ENCODE data around the gene NAV2.
A peak's percentile ranks its signal among the peaks of the same experiment; 100 is the strongest.

Gene NAV2

DNA sequence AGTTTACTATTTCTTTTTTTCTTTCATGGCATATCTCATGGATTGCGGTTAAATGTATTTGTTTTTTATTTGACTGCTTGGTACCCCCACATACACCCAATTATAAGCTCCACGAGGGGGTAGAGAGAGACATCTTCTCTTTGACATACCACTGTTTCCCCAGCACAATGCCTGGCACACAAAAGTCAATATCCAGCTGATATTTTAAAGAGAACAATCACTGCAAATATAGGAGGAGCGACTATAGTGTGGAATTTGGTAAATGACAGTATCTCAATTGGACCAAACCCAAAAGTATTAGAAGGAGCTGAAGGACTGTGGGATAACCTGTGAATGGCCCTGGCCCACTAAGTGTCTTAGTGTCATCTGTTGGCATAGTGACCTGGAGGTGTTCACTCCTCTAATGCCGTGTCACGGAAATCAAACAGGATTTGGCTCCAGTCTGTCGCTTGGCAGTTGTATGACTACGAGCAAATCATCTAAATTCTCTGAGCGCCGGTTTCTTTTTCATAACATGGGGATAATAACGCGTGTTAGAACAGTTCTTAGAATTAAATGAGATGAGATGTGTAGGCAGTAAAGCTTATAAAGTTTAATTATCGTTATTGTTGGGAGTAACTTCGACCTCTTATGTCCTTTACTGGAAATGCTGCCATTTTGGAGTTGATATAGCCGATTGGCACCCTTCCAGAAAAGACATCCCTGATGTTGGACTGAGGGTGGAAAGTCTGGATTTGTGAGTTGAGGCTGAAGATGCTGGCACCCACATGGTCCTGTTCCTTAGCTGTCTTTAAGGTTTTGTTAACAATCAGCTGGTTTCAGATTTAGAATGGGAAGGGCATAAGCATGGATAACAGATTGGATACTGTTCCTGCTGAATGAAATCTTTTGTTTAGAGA, 303.1 kb downstream of the NAV2 start:
- no peak for DNase-seq

DNA sequence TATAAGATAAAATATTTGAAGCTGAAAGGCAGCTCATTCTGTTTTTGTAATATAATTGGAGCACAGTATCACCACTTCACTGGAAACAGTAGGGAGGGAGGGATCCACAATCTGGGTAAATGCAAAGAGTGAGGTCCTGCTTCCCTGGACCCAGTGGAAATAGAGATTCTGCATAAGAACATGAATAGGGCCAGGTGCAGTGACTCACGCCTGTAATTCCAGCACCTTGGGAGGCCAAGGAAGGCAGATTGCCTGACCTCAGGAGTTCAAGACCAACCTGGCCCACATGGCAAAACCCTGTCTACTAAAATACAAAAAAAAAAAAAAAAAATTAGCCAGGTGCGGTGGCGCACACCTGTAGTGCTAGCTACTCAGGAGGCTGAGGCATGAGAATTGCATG, 303.9 kb downstream of the NAV2 start:
- no peak for DNase-seq

DNA sequence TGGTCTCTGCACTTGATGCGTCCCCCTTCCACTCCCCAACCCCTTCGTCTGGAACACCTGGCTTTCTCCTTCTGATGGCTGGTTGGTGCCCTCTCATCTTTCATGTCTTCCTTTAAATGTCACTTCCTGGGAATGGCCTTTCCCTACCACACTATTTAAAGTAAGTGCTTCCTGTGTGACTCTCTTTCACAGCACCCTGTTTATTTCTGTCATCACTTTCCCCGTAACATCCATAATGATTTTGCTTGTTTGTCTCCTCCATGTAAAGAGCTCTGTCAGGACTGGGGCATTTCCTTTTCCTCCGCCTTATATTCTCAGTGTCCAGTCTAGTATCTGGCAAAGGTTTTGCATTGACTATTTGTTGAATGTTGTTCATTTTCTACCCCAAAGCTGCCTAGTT, 304.7 kb downstream of the NAV2 start:
- no peak for DNase-seq

DNA sequence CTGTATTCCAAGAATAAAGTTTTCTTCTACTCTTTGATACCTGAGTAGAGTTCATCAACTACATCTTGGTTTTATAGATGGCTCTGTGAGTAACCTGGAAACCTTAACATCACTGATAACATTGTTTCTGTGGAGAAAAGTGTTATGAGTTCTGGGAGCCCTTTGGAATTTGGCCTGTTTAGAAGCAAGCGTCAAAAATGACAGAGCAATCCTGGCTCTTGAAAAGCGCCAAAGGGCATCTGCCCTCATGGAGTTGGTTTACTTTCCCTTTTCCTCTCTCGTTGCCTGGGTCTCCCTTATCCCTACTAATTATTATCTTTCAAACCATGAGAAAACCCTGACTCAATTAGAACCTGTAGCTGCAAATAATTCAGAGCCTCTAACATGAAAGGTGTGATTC, 307.6 kb downstream of the NAV2 start:
- DNase-seq: no peak

DNA sequence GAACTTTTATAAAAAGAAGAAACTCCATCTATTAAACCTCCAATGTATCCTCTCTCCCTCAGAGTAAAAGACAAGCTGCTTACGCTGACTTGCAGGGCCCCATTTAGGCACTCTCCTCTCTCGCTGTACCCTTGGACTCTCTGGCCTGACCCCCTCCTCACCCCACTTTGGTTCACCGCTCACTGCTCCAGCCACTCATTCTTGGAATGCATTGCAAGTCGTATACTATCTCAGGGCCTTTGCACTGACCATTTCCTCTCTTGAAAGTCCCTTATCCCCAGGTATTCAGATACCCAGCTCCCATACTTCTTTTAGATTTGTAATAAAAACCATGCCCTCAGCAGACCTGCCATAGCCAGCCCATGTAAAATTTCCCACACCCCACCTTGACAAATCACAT, 308.1 kb downstream of the NAV2 start:
- DNase-seq: no peak

DNA sequence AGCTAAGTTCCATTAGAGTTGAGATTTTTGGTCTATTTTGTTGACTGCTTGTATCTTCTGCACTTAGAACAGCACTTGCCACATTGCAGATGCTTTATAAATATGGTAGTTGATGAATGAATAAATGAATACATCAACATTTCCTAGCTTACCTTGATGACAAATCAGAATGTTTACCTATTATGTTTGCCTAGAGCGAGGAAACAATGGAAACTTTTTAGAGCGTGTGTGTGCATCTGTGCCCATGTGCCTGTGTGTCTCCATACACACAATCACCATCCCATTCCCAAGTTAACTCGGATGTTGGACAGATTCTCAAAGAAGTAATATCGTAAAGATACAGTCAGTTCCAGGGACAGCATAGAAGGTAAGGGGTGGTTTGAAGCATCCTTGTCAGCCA, 308.6 kb downstream of the NAV2 start:
- no peak for DNase-seq

DNA sequence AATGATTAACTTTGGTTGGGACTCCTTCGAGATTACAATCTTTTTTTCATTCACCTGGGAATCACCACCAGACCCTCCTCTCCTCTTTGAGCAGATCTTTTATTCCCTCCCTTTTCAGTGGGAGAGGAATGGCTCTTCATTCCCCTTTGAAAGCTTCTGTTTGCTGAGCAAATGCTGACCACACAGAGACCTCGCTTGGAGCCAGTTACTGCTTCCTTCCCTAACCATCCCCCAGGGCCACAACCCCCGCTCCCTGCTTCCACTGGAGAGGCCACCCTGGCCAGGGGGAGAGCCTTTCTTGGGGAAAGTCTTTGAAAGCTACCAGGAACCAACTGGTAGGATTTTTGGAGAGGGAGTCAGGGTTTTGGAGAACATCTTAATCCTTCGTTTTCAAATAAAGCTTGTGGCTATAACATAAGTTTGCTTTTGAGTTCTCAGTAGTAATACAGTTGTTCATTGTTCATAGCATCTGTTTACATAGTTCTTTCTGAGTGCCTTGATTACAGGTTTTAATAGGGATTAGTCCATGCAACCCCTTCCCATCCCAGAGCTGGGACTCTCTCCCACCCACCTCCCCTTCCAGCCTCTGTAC, 309.2 kb downstream of the NAV2 start:
- no peak for DNase-seq

DNA sequence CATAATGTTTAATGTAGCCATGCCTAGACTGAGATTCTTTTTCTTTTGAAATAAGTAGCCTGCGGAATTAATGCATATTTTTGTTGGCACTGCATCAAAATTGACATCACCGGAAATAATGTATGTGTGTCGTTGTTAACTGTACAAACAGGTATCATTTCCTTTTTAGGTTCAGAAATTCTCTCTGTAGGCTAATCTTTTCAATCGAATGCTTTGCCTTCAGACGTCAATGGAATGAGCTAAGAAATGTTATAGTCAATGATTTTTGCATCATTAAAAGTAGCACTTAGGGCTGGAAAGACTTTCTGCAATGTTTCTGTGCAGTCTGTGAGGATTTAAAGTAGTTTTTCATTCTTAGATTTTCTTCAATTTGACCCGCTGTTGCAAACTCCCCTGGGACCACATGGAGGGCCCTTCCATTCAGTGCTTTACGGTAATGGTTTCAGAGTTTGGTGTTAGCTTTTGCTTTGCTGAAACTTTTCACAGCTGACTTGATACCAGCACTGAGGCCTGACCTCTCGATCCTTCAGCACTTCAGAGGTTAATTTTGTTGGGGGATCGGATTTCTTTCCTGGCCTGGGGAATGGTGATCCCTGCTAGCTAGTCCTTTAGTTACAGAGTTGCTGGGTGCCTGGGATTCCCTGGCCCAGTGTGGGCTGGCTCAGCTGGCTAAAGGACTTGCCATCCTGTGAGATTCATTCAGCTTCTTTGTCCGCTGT, 309.9 kb downstream of the NAV2 start:
- peak in 1 of 51 donors; percentile 17 for DNase-seq

DNA sequence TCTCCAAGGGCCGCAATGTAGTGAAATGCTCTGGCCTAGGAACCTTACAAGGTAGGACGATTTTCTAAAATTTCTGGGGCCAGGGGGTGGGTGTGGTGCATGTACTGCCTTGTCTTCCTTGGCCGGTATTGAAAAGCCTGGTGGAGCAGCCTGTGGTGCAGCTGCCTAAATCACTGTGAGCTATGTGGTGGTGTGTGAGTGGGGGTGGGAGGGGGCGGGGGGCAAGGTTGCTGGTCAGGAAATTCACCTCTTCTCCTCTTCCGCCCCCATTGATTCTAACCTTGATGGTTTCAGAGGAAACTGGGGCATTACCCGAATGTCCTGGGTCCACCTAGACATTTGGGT, 310.4 kb downstream of the NAV2 start:
- no peak for DNase-seq

DNA sequence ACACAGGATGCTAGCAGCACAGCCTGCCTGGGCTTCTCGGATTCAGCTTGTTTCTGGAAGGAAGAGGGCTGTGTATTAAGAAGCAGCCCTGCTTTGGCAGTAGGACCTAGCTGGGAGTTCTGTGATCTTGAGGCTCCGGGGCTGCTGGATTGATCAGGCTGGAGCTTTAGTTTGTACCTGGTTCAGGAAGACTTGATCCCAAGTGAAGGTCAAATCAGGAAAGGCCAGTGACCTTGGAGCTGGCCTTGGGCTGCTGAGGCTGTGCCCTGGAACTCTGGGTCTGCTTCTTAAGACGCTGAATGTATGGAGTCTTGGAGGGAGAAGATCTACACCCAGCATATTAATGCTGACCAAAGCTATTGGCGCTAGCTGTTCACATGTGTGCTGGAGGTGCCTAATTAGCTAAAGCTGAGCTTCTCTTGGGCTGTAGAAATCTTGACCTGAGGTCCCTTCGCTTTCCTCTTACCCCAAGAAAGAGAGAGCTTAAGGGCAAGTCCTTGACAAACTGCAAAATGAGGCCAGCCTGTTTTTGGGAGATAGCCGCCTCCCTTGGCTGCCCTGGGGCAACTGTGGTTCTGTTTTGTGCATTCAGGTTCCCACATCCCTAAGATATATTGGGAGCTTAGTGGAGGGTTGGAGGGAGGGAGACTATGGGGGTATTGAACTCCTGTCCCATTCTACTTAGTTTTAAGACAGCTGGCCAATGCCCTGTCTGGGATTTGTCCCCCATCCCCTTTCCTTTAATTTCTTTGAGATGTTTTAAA, 311.7 kb downstream of the NAV2 start:
- no peak for DNase-seq

DNA sequence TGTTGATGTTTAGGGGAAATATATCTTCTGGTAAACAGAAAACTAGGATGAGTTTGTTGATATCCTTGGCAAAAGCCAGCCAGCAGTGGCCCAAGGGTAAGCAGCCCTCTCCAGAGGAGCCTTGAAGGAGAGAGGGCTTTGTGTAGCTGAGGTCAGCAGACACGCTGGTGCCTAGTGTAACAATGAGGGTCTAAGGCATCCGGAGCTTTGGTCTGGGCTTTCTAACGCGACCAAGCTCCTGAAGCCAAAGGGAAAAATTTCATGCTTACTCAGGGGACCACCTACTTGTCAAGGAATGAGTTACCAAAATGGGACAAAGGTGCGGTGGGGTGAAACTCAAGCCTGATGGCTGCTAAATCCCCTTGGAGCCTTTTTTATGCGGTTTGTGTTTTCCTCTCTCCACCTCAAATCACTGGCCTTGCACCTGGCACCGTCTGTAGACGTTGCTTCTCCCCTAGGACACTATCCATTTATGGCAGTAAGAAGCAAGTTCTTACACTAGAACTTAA, 312.7 kb downstream of the NAV2 start:
- DNase-seq: peak in 3 of 51 donors; percentile 15 to 25 (median 16)

DNA sequence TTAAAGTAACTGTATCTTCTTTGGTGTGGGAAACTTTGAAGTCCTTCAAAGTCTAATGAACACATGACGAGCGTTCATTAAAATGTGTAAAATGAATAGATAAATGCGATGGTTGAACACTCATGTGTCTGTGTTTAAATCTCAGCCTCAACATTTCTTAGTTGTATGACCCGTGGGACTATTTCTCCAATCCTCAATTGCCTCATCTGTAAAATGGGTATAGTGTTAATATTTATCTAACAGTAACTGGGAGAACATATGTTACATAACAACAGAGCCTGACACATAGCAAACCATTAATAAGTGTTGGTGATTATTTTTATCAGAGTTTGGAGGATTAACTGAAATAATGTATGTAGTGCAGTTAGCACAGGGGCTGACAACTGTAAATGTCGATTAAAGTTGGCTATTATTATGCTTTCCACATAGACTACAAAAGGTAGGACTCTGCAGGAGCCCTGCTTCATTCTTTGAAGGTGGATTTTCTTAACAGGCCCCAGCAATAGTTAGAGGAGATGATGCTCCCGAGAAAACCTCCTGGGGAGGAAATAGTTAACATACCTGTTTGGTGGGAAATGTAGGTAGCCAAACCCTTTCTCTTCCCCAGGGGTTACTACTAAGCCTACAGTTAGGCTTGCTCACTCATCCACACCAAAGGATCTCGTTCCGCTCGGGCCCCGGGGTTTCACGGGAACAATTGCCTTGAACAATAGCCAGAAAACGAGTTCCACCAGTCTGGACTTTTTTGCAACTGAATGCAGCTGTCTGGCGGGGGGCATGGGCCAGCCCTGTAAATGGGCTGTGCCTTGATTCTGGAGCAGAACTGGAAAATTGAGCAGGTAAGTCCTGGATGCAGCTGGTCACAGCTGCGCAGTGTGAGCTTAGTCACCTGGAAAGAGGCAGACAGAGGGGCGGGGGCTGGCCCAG, 314.3 kb downstream of the NAV2 start:
- DNase-seq: no peak

DNA sequence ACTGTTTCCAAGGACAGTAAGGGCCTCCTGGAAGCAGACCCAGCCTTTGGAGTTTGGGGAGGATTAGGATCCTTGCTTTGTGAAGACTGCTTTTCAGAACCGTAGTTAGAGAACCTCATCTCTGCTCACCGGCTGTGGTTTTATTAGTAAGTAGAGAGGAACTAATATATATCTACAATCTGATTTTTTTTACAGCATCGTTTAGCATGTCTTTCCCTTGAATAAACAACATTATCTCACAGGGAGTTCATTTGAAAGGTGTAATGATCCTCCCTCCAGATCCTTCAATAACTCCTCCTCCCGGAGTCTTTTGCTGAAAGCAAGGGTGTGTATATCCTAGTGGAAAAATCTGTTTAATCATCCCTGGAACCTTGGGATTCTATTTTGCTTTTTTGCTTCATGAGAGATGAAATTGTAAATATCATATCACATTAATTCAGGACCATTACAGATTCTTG, 314.9 kb downstream of the NAV2 start:
- no peak for DNase-seq

DNA sequence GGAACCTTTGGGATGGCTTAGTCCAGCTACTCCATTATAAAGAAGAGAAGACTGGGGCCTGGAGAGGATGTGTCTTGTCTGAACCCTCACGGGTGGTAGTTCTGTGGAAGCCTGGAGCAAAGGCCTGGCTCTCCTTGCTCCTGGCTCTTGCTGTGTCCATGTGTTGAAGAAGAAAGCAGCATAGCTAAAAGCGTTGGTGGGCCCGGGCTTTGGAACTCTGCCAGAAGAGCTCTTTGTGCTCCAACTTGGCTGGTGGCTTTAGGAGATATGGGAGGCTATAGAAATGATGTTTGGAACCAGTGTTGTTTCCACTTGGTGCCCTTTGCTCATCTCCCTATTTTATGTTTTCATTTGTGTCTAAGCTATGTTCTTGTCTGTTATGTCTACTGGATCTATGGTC, 316.6 kb downstream of the NAV2 start:
- no peak for DNase-seq

DNA sequence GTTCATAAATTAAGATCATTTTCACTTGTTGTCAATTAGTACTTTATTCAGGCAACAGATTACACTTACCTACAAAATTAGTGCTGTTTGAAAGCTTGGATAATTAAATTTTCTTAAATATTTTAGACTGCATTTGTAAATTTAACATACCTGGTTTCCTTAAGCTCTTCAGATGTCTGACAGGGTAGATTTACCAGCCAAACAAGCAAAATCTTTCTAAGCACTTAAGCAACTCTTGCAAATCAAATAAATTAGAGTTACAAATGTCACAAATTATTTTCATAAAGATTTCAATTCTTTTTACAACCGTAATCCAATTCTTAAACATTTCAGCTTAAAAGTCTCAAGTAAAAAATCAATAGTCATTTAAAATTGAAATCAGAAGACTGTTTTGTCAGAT, 317.8 kb downstream of the NAV2 start:
- DNase-seq: no peak

DNA sequence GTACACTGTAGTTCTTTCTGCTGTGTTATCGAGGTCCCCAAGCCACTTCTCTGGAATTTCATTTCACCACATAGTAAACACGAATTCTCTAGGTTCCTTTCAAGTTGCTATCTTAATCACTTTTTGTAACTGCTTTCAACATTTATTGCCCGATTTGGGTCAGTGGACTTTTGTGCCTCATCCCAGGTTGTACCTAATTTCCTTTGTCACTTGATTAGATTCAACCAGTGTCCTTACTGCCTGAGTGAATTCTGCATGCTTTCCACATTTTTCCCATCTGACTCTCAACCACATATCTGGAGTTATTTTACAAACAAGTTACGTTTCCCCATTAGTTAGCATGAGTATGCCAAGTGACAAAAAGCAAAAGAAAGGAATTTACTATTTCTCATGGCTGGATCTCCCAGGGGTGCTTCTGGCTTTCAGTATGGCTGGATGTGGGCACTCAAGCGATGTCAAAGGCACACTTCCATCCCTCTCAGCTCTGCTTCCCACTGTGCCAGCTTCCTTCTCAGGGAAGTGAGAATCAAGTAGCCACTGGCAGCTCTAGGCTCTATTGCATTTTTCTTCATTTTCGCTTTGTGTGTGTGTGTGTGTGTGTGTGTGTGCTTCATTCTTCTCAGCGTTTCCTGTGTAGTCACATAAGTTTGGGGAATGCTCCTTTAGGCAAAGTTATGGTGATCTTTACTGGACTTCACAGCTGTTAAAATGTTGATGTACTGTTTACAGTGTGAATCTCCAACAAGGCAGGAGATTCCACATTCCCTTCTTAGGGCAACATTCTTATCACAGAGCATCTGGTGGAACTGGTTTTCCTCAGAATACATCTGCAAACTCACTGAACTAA, 318.7 kb downstream of the NAV2 start:
- no peak for DNase-seq

DNA sequence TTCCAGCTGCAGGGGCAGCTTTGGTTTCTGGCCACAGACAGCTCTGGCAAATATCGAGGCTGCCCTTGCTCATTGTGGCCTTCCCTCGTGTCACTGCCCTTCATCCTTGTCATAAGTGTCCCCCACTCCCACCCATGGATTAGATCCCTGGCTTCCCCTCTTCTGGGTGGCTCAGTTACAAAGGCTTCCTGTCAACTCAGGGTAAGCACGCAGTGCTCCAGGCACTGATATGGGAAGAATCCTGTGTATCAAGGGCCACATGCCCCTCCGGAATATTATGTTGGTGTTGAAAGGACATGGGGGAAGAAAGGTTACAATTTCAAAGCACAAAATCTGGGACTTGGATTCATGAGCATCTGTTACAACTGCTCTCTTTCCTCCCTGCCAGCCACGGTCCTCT, 319.5 kb downstream of the NAV2 start:
- DNase-seq: no peak

DNA sequence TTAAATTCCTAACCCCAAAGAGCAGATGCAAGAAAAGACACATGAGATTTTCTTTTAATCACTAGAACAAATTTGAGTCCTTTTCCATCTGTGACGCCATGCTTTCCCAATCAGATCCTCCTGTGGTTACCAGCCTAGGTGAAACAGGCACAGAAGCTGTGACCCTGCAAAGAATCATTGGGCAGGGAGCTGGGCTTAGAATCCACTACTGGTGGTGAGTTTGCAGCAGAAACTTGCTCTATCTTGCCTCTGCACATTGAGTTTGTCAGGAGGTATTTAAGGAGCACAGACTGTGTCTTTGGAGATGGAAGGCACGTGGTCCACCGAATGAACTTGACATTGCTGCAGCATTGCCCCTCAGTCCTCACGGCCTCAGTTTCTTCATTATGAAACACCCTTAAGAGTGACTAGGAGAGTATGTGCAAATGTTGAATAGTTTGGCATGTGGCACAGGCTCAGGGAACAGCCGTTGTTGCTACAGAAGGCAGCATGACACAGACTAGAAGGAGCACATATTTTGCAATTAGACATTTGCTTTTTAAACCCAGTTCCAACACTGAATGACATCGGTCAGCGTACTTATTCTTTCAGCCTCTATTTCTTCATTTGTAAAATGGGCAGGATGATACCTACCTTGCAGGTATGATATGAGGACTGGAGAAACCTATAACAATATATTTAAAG, 320.1 kb downstream of the NAV2 start:
- no peak for DNase-seq

DNA sequence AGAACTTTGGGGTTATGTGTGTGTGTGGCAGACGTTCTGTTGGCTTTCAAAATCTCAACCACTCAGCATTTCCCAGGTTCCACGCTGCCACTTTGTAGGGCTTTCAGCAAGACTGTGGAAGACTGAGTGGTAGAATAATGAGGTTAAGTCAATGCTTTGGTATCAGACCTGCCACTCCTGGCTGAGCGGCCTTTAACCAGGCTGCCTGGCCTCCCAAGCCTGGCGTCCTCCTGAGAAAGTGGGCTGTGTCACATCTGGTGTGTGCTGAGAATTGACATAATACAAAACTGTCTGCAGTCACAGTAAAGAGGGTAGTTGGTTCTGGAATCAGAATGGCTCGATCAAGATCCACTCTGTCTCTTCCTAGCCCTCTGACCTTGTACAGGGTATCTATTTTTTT, 321.2 kb downstream of the NAV2 start:
- DNase-seq: no peak

Measured in hypothalamus (tissue), 51 donors.